ENCODE measurements around the gene ZC3H12A.
"Not testable (repeated sequence)": the region's sequence is repeated elsewhere in the genome, so short reads cannot be mapped to it uniquely, and the experiment has no call there.

ZC3H12A gene

DNA sequence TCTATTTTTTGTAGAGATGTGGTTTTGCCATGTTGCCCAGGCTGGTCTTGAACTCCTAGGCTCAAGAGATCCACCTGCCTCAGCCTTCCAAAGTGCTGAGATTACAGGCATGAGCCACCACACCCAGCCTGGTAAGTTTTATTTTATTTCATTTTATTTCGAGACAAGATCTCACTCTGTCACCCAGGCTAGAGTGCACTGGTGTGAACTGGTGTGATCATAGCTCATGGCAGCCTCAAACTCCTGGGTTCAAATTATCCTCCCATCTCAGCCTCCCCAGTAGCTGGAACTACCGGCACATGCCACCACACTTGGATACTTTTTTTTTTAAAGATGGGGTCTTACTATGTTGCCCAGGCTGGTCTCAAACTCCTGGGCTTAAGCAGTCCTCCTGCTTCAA, 28.4 kb downstream of the ZC3H12A start:
- DNase-seq = not testable (repeated sequence)

DNA sequence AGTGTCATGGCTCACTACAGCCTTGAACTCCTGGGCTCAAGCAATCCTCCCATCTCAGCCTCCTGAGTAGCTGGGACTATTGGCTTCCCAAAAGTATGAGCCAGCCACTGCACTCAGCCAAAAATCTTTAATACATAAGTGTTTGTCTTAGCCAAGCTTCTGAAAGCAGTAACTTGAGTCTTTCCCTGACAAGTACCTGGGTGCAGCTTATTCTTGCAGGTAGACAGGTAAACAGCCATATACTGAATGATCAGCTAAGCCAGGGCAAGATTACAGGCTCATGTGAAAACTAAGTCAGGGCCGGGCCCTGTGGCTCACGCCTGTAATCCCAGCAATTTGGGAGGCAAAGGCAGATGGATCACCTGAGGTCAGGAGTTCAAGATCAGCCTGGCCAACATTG, 32.4 kb downstream of the ZC3H12A start:
- no peak for DNase-seq

GRCh38 chr1:37509181-37509580, 34.8 kb downstream of the ZC3H12A start:
- no peak for DNase-seq

DNA sequence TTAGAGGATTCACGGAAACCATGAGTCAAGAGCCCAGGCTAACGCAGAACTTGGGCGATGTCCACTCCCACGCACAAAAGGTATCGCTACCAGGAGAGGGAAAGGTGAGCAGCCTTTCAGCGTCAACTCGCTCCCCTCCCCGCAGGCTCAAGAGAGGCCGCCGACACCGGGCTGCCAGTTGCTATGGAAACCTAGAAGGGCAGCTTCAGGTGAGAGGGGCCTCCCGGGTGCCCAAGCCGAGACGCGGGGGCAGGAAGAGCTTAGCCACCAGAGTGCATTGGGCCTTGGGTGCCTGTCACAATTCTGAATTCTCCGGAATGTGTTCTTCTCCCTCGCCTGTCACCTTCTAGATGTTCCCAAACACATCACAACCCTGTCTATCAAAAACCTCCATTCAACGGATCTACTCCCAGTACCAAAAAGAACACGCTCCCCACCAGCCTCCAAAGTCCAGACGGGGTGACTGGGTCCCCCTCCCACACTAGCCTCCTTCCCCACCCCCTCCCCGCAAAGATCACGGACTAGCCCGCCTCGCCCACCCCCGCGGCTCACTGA, 39.5 kb downstream of the ZC3H12A start:
- peak; percentile 88 for DNase-seq

GRCh38 chr1:37514350-37515184, 40.2 kb downstream of the ZC3H12A start, which contains the start of gene MEAF6:
Gene MEAF6 (minus strand): TSS chr1:37514766. CDS start chr1:37514746, 20 bp downstream.
- peak; percentile 94 for DNase-seq

GRCh38 chr1:37515185-37516034, 41.0 kb downstream of the ZC3H12A start:
- no peak for DNase-seq

DNA sequence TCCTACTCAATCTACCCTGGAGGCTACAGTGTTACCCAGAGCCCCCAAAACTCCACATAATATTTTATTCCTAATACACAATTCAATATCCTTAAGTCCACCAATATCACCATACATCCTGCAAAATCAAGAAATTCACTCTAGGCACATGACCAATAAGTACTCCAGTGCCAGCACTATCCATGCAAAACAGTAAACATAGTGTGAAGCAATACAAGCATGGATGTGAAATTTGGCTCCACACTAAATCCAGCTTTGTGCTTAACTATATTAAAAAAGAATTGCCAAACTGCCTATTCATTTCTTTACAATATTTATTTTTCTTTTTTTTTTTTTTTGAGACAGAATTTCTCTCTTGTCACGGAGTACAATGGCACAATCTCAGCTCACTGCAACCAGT, 43.2 kb downstream of the ZC3H12A start:
- no peak for DNase-seq

DNA sequence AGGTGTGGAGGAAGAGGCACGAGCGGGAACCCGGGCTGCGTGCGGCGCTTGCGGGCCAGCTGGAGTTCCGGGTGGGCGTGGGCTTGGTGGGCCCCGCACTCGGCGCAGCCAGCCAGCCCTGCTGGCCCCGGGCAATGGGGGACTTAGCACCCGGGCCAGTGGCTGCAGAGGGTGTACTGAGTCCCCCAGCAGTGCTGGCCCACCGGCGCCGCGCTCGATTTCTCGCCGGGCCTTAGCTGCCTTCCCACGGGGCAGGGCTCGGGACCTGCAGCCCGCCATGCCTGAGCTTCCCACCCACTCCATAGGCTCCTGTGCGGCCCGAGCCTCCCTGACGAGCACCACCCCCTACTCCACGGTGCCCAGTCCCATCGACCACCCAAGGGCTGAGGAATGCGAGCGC, 43.9 kb downstream of the ZC3H12A start:
- DNase-seq = not testable (repeated sequence)

DNA sequence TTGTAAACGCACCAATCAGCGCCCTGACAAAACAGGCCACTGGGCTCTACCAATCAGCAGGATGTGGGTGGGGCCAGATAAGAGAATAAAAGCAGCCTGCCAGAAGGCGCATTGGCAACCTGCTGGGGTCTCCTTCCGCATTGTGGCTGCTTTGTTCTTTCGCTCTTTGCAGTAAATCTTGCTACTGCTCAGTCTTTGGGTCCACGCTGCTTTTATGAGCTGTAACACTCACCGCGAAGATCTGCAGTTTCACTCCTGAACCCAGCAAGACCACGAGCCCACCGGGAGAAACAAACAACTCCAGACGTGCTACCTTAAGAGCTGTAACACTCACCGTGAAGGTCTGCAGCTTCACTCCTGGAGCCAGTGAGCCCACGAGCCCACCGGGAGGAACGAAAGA, 44.5 kb downstream of the ZC3H12A start:
- peak; percentile 76 for DNase-seq

GRCh38 chr1:37519613-37520012, 45.2 kb downstream of the ZC3H12A start:
- DNase-seq = no peak

DNA sequence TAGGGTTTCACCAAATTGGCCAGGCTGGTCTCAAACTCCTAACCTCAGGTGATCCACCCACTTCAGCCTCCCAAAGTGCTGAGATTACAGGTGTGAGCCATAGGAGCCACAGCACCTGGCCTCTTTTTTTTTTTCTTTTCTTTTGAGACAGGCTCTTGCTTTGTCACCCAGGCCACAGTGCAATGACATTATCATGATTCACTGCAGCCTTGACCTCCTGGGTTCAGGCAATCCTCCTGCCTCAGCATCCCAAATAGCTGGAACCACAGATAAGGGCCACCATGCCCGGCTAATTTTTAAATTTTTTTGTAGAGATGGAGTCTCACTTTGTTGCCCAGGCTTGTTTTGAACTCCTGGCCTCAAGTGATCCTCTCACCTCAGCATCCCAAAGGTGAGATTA, 55.5 kb downstream of the ZC3H12A start:
- not testable (repeated sequence) for DNase-seq

- DNase-seq = not testable (repeated sequence)
Observed at GRCh38 chr1:37532418-37533156, 58.2 kb downstream of the ZC3H12A start.

GRCh38 chr1:37533317-37534093, 59.1 kb downstream of the ZC3H12A start:
- DNase-seq = no peak
